Measurements from ENCODE around the gene LRRC10B.

LRRC10B gene

DNA sequence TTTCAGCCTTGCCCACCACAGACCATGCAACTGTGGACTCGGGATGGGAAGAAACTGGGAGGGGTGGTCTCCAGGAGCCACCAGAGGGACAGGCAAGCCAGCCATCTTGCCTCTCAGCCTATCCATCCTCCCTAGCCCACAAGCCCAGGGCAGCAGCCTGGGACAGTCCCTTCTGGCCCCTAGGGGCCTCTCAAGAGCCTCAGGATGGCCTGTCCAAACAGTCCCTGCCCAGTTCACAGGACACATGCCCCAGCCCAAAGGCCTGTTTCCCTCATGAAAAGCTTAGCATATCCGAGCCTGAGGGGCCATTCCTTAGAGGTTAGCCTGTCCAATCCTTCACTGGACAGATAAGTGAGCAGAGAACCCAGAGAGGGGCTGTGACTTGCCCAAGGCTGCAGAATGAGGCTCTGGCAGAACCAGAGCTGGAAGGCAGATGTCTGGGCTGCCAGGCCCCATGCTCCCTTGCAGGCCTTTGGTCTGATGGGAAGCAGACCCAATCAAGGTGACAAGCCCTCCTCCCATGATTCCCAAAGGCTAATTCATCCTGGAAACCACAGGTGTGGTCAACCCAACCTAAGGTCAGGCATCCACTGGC lies 28.2 kb downstream of the LRRC10B start:
- H3K4me3 ChIP-seq (ENCODE audit: low read depth, low read length): no peak overlapping the region
- TF ChIP-seq, protein P1, sequence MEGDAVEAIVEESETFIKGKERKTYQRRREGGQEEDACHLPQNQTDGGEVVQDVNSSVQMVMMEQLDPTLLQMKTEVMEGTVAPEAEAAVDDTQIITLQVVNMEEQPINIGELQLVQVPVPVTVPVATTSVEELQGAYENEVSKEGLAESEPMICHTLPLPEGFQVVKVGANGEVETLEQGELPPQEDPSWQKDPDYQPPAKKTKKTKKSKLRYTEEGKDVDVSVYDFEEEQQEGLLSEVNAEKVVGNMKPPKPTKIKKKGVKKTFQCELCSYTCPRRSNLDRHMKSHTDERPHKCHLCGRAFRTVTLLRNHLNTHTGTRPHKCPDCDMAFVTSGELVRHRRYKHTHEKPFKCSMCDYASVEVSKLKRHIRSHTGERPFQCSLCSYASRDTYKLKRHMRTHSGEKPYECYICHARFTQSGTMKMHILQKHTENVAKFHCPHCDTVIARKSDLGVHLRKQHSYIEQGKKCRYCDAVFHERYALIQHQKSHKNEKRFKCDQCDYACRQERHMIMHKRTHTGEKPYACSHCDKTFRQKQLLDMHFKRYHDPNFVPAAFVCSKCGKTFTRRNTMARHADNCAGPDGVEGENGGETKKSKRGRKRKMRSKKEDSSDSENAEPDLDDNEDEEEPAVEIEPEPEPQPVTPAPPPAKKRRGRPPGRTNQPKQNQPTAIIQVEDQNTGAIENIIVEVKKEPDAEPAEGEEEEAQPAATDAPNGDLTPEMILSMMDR (IDR thresholded peaks at IDR 0.05; ENCODE audit: borderline replicate concordance, insufficient read depth, low read depth, low read length): no peak

- no peak overlapping the region for H3K4me3 ChIP-seq (ENCODE audit: low read depth, low read length)
- TF ChIP-seq, protein P1 (IDR thresholded peaks at IDR 0.05; ENCODE audit: borderline replicate concordance, insufficient read depth, low read depth, low read length): no peak
Measured at GRCh38 chr11:61537326-61537725, 28.8 kb downstream of the LRRC10B start.

DNA sequence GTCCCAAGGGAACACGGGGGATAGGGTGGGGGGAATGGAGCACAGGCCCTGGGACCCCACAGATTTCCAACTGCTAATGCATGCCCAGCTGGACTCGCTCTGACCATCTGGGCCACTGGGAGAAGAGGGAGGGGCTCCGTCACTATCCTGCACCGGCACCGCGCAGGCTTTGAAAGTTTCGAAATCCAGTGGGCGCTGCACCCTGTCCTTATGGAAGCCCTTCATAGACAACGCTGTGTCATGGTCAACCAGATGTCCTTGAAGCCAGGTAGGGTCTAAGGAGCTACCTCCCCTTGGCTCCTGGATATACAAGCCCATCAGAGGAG lies 30.1 kb downstream of the LRRC10B start:
- TF ChIP-seq, protein P1 (IDR thresholded peaks at IDR 0.05; ENCODE audit: borderline replicate concordance, insufficient read depth, low read depth, low read length): no peak
- no peak overlapping the region for H3K4me3 ChIP-seq (ENCODE audit: low read depth, low read length)

GRCh38 chr11:61539006-61539405 lies 30.5 kb downstream of the LRRC10B start:
- no peak overlapping the region for H3K4me3 ChIP-seq (ENCODE audit: low read depth, low read length)

DNA sequence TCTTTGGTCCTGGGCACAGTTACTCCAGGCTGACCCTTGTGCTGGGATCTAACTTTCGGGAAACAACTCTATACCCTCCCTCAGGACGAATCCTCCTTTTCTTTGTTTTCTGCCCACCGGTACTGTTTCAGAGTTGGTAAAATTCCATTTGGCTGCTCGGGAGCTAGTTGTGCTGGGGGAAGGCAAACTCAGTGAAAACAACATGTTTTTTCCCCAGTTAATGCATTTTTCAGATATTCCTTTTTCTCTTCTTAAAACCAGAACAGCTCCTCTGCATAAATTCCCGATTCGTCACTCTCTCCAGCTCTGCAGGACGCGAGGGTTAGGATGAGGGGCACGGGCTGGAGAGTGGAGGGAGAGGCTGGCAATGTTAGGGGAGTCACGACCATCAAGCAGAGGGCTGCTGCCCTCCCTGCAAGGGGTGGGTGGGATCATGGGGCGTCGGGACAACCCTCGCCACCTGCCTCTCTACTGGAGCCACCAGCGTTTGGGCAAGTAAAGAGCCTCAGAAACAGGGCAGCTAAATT lies 31.3 kb downstream of the LRRC10B start:
- H3K4me3 ChIP-seq (ENCODE audit: low read depth, low read length): no peak overlapping the region
- TF ChIP-seq, protein P1 (IDR thresholded peaks at IDR 0.05; ENCODE audit: borderline replicate concordance, insufficient read depth, low read depth, low read length): no peak

More at GRCh38 chr11:61539006-61539405, 30.5 kb downstream of the LRRC10B start:
- TF ChIP-seq, protein P1 (IDR thresholded peaks at IDR 0.05; ENCODE audit: borderline replicate concordance, insufficient read depth, low read depth, low read length): no peak

DNA sequence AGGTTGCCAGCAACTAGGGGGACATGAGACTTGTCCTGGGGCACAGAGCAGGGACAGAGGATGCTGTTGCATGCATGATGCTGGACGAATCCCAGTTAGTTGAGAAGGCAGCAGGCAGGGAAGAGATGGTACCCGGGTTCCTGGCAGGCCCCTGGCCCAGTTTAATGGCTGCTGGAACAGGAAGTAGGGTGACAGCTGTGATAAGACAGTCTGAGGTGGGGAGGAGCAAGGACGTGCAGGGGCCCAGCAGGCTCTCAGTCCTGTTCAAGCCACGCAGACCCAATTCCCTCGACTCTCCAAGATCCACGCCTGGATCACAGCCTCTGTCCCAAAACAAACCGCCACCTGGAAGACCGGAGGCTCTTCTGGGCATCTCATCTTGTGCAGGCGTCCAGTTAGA lies 32.0 kb downstream of the LRRC10B start:
- H3K4me3 ChIP-seq (ENCODE audit: low read depth, low read length): no peak overlapping the region
- TF ChIP-seq, protein P1 (IDR thresholded peaks at IDR 0.05; ENCODE audit: borderline replicate concordance, insufficient read depth, low read depth, low read length): no peak

GRCh38 chr11:61541598-61541997 lies 33.0 kb downstream of the LRRC10B start:
- TF ChIP-seq, protein P1 (IDR thresholded peaks at IDR 0.05; ENCODE audit: borderline replicate concordance, insufficient read depth, low read depth, low read length): no peak
- H3K4me3 ChIP-seq (ENCODE audit: low read depth, low read length): no peak overlapping the region

Measured in GM12875 (cell line).